Measurements from ENCODE around the gene SLMAP.

GRCh38 chr3:57810471-57811137, 54.5 kb downstream of the SLMAP start:
- TF ChIP-seq CTCF (IDR thresholded peaks at IDR 0.05; ENCODE audit: borderline replicate concordance, extremely low read depth, low read length, poor library complexity, severe bottlenecking) (no peak), EZH2 (IDR thresholded peaks at IDR 0.05; ENCODE audit: borderline replicate concordance, low read depth, low read length, severe bottlenecking) (no peak)
